Smooth muscle cell (in vitro differentiated cells): ENCODE results near the gene GNAS-AS1. TPM values are rescaled to one million over a fixed set of nuclear protein-coding genes. Genes with fewer than 3 reads are reported as not detected.

Experiments
- DNase-seq: peaks from one replicate; lab custom pipeline; 2025; ENCODE audit not compliant: unreplicated experiment; lab: John Stamatoyannopoulos, UW
- H2AFZ ChIP-seq: fragments of 200-600 bp; sonication (generic); 2 replicates; pipeline ENCODE4 v1.6.0; 2016; ENCODE audit warnings: antibody characterized with exemption, low read depth, mild to moderate bottlenecking
- H3F3A ChIP-seq: fragments of 200-600 bp; sonication (generic); 2 replicates; pipeline ENCODE4 v1.6.0; 2017; ENCODE audit warnings: antibody characterized with exemption, low read depth
- H3K27ac ChIP-seq: fragments of 200-600 bp; sonication (generic); 2 replicates; pipeline ENCODE4 v1.5.1; 2016; ENCODE audit warnings: low read depth, mild to moderate bottlenecking
- H3K27me3 ChIP-seq: fragments of 200-600 bp; sonication (generic); 2 replicates; pipeline ENCODE4 v1.6.1; 2016; ENCODE audit warnings: low read depth, mild to moderate bottlenecking
- H3K36me3 ChIP-seq: fragments of 200-600 bp; sonication (generic); 2 replicates; pipeline ENCODE4 v1.5.1; 2016; ENCODE audit warnings: low read depth
- H3K4me1 ChIP-seq: fragments of 200-600 bp; sonication (generic); 2 replicates; pipeline ENCODE4 v1.5.1; 2016; ENCODE audit warnings: low read depth
- H3K4me2 ChIP-seq: fragments of 200-600 bp; sonication (generic); 2 replicates; pipeline ENCODE4 v1.6.0; 2016; ENCODE audit warnings: mild to moderate bottlenecking
- H3K4me3 ChIP-seq: fragments of 200-600 bp; sonication (generic); 2 replicates; pipeline ENCODE4 v1.5.1; 2016; ENCODE audit warnings: mild to moderate bottlenecking
- H3K79me2 ChIP-seq: fragments of 200-600 bp; sonication (generic); 2 replicates; pipeline ENCODE4 v1.6.0; 2016; ENCODE audit warnings: low read depth, mild to moderate bottlenecking
- H3K9ac ChIP-seq: fragments of 200-600 bp; sonication (generic); 2 replicates; pipeline ENCODE4 v1.6.0; 2016; ENCODE audit warnings: low read depth
- H3K9me3 ChIP-seq: fragments of 200-600 bp; sonication (generic); replicated peaks from 2 replicates; pipeline ENCODE4 v1.5.1; 2016; ENCODE audit warnings: low read depth
- H4K20me1 ChIP-seq: fragments of 200-600 bp; sonication (generic); 2 replicates; pipeline ENCODE4 v1.6.0; 2016; ENCODE audit warnings: low read depth
- WGBS: methylation state at CpG from one replicate; pipeline ENCODE4 v1.1.7; 2016; ENCODE audit warnings: low lambda C conversion rate; 5-methylcytosine and 5-hydroxymethylcytosine counted together
- polyA plus RNA-seq: library from polyadenylated mRNA; unstranded; fragments of >200 nt; fragmentation: Nextera tagmentation; extraction: Ambion mirVana; gene quantifications from 2 replicates; pipeline ENCODE4 v1.2.1, GENCODE V29; 2016
- total RNA-seq: library from RNA; depleted of rRNA; stranded (reverse); fragments of >200 nt; gene quantifications from 2 replicates; pipeline ENCODE4 v1.2.3, GENCODE V29; 2014
- TF ChIP-seq, protein P1 (sequence below): fragments of 200-600 bp; sonication (generic); IDR thresholded peaks from 2 replicates; pipeline ENCODE4 v1.5.1; 2017; ENCODE audit warnings: borderline replicate concordance, mild to moderate bottlenecking, antibody characterized with exemption; ENCODE audit not compliant: insufficient read depth, poor library complexity, severe bottlenecking

Gene GNAS-AS1
- total RNA-seq (0.13 and 0.40 TPM in 2 replicates), polyA plus RNA-seq (0.35 TPM in 1 of 2 replicates, not detected in the other)

DNA sequence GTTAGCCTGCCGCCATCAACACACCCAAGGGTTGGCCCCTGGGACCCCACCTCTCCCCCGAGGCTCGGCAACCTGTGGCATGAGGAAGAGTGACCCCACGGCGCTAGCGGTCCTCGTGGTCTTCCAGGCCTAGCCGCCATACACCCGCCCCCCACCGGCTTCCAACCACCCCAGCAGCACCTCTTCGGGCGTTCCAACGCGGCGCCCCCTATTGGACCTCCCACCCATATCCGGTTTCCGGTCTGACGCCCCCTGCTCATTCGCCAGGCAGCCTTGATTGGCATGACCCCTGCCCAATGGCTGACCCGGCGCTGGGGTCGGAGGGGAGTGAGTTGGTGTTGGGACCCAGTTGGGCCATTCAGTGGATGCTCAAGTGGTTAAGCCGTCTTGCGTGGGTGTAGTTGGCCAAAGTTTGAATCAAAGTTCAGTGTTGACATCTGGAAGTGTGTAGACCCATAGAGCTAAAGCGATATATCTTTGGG lies at the start of gene GNAS-AS1:
Gene GNAS-AS1, minus strand, starts transcription at position 210 of the 482 bp plus-strand sequence.
- 54% methylated on average over 21 of the region's 25 CpGs for WGBS
- Histone ChIP-seq H3K27ac (no peak within 1 kb of the TSS), H3K79me2 (peaks cover 10% of the 10 kb centered on the region), H3K27me3 (peaks cover 54% of the 10 kb centered on the region), H3K4me3 (peak within 1 kb of the TSS; percentile 61), H4K20me1 (peaks cover 14% of the 10 kb centered on the region), H3F3A (no peaks in the 10 kb centered on the region), H3K36me3 (no peaks in the 10 kb centered on the region), H3K9ac (peak within 1 kb of the TSS; percentile 10), H3K4me1 (peaks cover 15% of the 10 kb centered on the region), H3K9me3 (no peaks in the 10 kb centered on the region), H3K4me2 (peak within 1 kb of the TSS; percentile 96), H2AFZ (peak within 1 kb of the TSS; percentile 84)
- TF ChIP-seq, protein P1, sequence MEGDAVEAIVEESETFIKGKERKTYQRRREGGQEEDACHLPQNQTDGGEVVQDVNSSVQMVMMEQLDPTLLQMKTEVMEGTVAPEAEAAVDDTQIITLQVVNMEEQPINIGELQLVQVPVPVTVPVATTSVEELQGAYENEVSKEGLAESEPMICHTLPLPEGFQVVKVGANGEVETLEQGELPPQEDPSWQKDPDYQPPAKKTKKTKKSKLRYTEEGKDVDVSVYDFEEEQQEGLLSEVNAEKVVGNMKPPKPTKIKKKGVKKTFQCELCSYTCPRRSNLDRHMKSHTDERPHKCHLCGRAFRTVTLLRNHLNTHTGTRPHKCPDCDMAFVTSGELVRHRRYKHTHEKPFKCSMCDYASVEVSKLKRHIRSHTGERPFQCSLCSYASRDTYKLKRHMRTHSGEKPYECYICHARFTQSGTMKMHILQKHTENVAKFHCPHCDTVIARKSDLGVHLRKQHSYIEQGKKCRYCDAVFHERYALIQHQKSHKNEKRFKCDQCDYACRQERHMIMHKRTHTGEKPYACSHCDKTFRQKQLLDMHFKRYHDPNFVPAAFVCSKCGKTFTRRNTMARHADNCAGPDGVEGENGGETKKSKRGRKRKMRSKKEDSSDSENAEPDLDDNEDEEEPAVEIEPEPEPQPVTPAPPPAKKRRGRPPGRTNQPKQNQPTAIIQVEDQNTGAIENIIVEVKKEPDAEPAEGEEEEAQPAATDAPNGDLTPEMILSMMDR, result no peak
- peak; percentile 27 for DNase-seq

- TF ChIP-seq, protein P1, result no peak
These were observed 49.7 kb upstream of the GNAS-AS1 start for GRCh38 chr20:58900397-58900796.

GRCh38 chr20:58899512-58899911 lies 48.8 kb upstream of the GNAS-AS1 start:
- peaks cover 10% of the 10 kb centered on the region for H3K36me3 ChIP-seq
- H3K9me3 ChIP-seq, result no peaks in the 10 kb centered on the region
- DNase-seq, result no peak
- TF ChIP-seq, protein P1, result no peak
- 94% methylated on average over 10 of the region's 10 CpGs for WGBS
- H2AFZ ChIP-seq, result no peak overlapping the region
- no peak overlapping the region for H3K4me3 ChIP-seq
- peak overlapping the region; percentile 25 for H3K27ac ChIP-seq
- H3K79me2 ChIP-seq, result peaks cover 100% of the 10 kb centered on the region
- H3K9ac ChIP-seq, result no peak overlapping the region
- H3K4me2 ChIP-seq, result no peak overlapping the region
- H3K4me1 ChIP-seq, result peaks cover 57% of the 10 kb centered on the region
- peaks cover 100% of the 10 kb centered on the region for H4K20me1 ChIP-seq
- H3K27me3 ChIP-seq, result no peaks in the 10 kb centered on the region
- peaks cover 22% of the 10 kb centered on the region for H3F3A ChIP-seq

More at GRCh38 chr20:58900397-58900796, 49.7 kb upstream of the GNAS-AS1 start:
- Histone ChIP-seq H3K4me1 (peaks cover 48% of the 10 kb centered on the region), H3K27ac (peak overlapping the region; percentile 25), H3F3A (peaks cover 25% of the 10 kb centered on the region), H3K9me3 (no peaks in the 10 kb centered on the region), H3K4me3 (no peak overlapping the region), H3K9ac (no peak overlapping the region), H3K4me2 (no peak overlapping the region), H4K20me1 (peaks cover 100% of the 10 kb centered on the region), H3K36me3 (peaks cover 16% of the 10 kb centered on the region), H2AFZ (no peak overlapping the region), H3K27me3 (no peaks in the 10 kb centered on the region), H3K79me2 (peaks cover 100% of the 10 kb centered on the region)
- WGBS, result 62% methylated on average over 7 of the region's 7 CpGs
- no peak for DNase-seq
